ENCODE data around the gene TRIM42.

TRIM42 gene

DNA sequence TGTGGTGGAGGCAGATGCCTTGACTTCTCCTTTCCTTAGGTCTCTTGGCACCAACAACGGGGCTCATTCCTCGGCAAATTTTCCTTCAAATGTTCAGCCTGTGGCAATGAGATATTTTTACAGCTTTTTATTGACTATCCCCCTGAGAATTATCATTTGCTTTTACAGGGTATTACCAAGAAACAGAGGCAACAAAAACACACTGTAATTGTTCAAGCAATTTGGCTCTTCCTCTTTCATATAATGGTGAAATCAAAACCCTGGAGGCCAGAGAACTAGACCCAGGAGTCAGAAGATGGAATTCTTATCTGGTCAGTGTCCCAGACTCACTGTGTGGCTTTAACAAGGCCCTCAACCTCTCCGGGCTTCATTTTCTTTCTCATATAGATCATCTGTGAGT, 40.1 kb downstream of the TRIM42 start:
- DNase-seq: no peak
- intact Hi-C loops (cut with DNase I; ENCODE audit: low total_unique reads): no loop called here
- Histone ChIP-seq H3K4me1 (peaks cover 0 to 2% (median 0%) of the 10 kb centered on the region in 4 donors), H3K4me3 (no peak overlapping the region), H3K9me3 (no peaks in the 10 kb centered on the region), H3K27ac (no peak overlapping the region), H3K36me3 (no peaks in the 10 kb centered on the region), H3K27me3 (no peaks in the 10 kb centered on the region)
- TF ChIP-seq, protein P1, sequence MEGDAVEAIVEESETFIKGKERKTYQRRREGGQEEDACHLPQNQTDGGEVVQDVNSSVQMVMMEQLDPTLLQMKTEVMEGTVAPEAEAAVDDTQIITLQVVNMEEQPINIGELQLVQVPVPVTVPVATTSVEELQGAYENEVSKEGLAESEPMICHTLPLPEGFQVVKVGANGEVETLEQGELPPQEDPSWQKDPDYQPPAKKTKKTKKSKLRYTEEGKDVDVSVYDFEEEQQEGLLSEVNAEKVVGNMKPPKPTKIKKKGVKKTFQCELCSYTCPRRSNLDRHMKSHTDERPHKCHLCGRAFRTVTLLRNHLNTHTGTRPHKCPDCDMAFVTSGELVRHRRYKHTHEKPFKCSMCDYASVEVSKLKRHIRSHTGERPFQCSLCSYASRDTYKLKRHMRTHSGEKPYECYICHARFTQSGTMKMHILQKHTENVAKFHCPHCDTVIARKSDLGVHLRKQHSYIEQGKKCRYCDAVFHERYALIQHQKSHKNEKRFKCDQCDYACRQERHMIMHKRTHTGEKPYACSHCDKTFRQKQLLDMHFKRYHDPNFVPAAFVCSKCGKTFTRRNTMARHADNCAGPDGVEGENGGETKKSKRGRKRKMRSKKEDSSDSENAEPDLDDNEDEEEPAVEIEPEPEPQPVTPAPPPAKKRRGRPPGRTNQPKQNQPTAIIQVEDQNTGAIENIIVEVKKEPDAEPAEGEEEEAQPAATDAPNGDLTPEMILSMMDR (IDR thresholded peaks at IDR 0.05): no peak

DNA sequence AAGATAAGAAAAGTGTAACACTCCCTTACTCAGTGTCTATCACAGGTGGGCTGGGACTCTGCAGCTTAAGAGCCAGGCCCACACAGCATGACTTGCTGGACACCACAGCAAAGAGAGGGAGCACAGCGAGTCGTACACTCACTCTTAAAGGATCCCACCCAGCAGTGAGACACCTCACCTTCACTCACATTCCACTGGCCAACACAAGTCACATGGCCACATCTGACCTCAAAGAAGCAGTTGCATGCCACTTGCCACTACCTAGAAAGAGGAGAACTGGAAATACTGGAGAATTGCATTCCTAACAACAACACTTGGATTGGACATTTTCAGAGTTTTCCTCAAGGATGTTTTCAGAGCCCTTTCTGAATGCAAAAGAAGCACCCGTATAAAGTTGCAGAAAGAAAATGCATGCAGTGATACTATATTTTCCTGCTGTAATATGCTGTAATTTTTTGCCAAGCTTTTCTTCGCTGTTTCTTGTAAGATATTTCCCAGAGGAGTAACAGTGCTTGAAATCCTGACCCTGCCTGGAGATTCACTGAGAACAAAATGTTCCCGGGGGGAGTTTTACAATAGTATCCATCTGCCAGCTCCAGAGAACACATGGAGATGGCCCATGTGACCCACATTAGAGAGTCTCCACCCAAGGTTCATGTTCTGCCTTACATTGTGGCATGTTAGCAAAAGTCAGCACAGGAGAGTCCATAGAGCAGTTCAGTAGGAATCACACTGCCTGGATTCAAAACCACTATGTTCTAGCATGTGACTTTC, 42.2 kb downstream of the TRIM42 start:
- Histone ChIP-seq H3K27ac (peak overlapping the region in 1 of 2 donors; percentile 15), H3K9me3 (no peaks in the 10 kb centered on the region), H3K27me3 (no peaks in the 10 kb centered on the region), H3K36me3 (no peaks in the 10 kb centered on the region), H3K4me1 (peaks cover 0 to 2% (median 0%) of the 10 kb centered on the region in 4 donors), H3K4me3 (no peak overlapping the region)
- DNase-seq: peak; percentile 66 to 72
- intact Hi-C loops (cut with DNase I; ENCODE audit: low total_unique reads): no loop called here
- TF ChIP-seq, protein P1 (IDR thresholded peaks at IDR 0.05): no peak

DNA sequence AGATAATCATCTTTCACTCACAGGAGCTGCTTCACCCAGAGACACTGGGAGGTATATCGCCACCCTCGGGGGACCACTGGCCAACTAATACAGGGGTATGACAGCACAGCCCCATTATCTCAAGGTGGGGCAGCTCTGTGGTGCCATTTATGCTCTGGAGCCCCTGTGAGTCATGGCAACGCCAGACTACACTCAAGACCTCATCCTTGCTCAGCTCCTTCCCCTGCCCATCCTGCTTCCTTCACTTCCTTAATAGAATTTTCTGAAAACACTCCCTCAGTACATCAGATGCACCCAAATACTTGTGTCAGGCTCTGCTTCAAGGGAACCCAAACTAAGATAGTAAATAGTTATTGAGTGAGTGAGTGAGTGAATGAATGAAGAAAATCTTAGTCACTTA, 45.7 kb downstream of the TRIM42 start:
- Histone ChIP-seq H3K27ac (no peak overlapping the region), H3K36me3 (no peaks in the 10 kb centered on the region), H3K4me3 (no peak overlapping the region), H3K4me1 (no peaks in the 10 kb centered on the region), H3K9me3 (no peaks in the 10 kb centered on the region), H3K27me3 (peaks cover 0 to 3% of the 10 kb centered on the region in 2 donors)
- intact Hi-C loops (cut with DNase I; ENCODE audit: low total_unique reads): no loop called here
- DNase-seq: no peak
- TF ChIP-seq, protein P1 (IDR thresholded peaks at IDR 0.05): no peak

DNA sequence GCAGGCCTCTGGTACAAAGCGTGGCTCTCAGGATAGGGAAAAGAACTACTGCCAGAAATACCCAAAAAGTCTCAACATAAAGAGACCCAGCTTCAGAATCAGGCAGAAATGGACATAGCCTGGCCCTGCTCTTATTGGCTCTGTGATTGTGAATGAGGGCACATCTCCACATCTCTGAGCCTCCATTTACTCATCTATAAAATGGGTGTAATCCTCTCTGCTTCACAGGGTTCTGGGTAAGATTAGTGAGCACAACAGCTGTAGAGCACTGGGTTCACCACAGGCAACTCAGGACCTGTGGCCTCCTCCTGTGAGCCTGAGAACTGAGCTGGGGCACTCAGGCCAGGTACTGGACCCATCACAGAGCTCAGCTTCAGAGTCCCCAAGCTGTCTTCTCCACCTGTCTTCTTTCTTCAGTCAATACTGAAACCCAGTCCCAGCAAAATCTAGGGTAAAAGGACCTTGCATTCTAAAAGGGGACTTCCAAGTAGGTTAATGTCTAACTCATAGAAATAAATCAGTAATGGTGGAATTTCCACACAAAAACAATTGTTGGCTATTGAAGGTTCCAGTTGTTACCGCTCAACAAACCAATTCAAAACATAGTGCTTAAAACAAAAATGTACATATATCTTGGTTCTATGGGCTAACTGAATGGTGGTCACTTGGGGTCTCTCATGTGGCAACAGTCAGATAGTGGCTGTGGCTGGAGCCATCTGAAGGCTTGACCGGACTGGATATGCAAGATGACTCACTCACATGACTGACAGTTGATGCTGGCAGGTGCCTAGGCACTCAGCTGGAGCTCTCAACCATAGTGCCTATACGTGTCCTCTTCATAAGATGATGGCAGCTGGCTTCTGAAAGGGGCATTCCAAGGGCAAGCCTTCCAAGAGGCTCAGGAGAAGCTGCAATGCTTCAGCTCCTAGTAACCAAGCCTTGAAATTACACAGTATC, 47.3 kb downstream of the TRIM42 start:
- TF ChIP-seq, protein P1 (IDR thresholded peaks at IDR 0.05): no peak
- no peak for DNase-seq
- no peak overlapping the region for H3K27ac ChIP-seq
- peaks cover 0 to 3% of the 10 kb centered on the region in 2 donors for H3K27me3 ChIP-seq
- no peak overlapping the region for H3K4me3 ChIP-seq
- H3K9me3 ChIP-seq: no peaks in the 10 kb centered on the region
- H3K36me3 ChIP-seq: no peaks in the 10 kb centered on the region
- intact Hi-C loops (cut with DNase I; ENCODE audit: low total_unique reads): no loop called here
- no peaks in the 10 kb centered on the region for H3K4me1 ChIP-seq

DNA sequence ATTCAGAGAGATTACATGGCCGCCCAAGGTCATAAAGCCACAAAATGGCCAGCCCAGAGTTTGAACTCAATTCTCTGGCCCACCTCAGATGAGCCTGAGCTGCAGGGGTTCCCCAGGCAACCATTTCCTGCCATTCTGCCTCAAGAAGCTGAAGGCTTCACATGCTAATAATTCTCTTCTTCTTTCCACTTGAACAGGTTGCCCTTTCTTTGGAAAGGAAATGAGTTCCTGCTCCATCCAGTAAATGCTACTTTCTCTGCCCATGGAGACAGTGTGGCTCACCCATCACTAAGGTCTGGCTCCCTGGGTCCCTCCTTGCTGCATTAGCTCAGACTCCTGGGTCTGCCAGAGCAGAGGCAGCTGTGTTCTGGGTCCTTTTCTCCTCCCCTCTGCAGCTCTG, 48.2 kb downstream of the TRIM42 start:
- intact Hi-C loops (cut with DNase I; ENCODE audit: low total_unique reads): no loop called here

More for the DNA sequence above, 48.2 kb downstream of the TRIM42 start:
- TF ChIP-seq, protein P1 (IDR thresholded peaks at IDR 0.05): no peak
- Histone ChIP-seq H3K9me3 (no peaks in the 10 kb centered on the region), H3K4me3 (no peak overlapping the region), H3K27ac (no peak overlapping the region), H3K27me3 (peaks cover 0 to 3% of the 10 kb centered on the region in 2 donors), H3K36me3 (no peaks in the 10 kb centered on the region), H3K4me1 (no peaks in the 10 kb centered on the region)
- DNase-seq: no peak

Data from tibial artery (tissue), 4 donors.